HCT116 (cell line): ENCODE measurements around the gene UTS2B. TPM values are rescaled to one million over a fixed set of nuclear protein-coding genes. Genes with fewer than 3 reads are reported as not detected.

Experiments used
- ATAC-seq: fragments of 200-7000 bp; cut with Tn5 transposase; 2 replicates; pipeline ENCODE4 v1.9.1; 2020; ENCODE audit warnings: mild to moderate bottlenecking, moderate library complexity
- BruUV-seq: library from RNA; stranded (reverse); fragments of 400-500 nt; replicated peaks from 2 replicates; lab custom pipeline; 2021; lab: Mats Ljungman, UMichigan
- CTCF ChIA-PET: fragments of 300-600 bp; sonication (Branson Sonifier 250); formaldehyde crosslinking; loops from one replicate; lab custom pipeline; 2021; ENCODE audit warnings: antibody characterized with exemption; lab: Charles Lee
- POLR2A ChIA-PET: fragments of 300-600, 350-600 bp; sonication (Branson Sonifier 250); formaldehyde crosslinking; loops from one replicate; lab custom pipeline; 2021; ENCODE audit warnings: antibody characterized with exemption; lab: Charles Lee
- RAD21 ChIA-PET, 2 experiments: fragments of 300-600 bp; sonication (Branson Sonifier 250); formaldehyde crosslinking; loops; one replicate each; lab custom pipeline; 2023; ENCODE audit warnings: low total read pairs in 2 of 2; ENCODE audit not compliant: uncharacterized antibody in 2 of 2, unreplicated experiment in 2 of 2, low non-redundant PET in 1 of 2; lab: Charles Lee
- DNase-seq: peaks from one replicate; pipeline ENCODE4 v3.0.0-alpha.2; 2010; ENCODE audit warnings: low read depth, low spot score
- H2AFZ ChIP-seq: fragments of 200-600 bp; shearing (Covaris generic), sonication (generic); 2 replicates; pipeline ENCODE4 v1.6.1; 2017; ENCODE audit warnings: low read depth, mixed run types, mixed read lengths, antibody characterized with exemption, low read length; ENCODE audit not compliant: poor library complexity, severe bottlenecking
- H3K27ac ChIP-seq: 2 replicates; pipeline ENCODE4 v1.5.1; 2012; ENCODE audit warnings: low read depth, low read length
- H3K27me3 ChIP-seq: fragments of 200-600 bp; sonication (generic); 2 replicates; pipeline ENCODE4 v1.6.1; 2016; ENCODE audit warnings: mixed run types, low read length, mixed read lengths; ENCODE audit not compliant: insufficient read depth
- H3K36me3 ChIP-seq, 2 experiments: fragments of 200-500 bp in 1 of 2; fragments of 200-600 bp in 1 of 2; sonication (Bioruptor generic) in 1 of 2; sonication (generic) in 1 of 2; 2 replicates each; pipeline versions ENCODE4 v1.5.1 to v1.6.1; 2014 to 2016; ENCODE audit warnings: low read length in 2 of 2, inconsistent platforms in 1 of 2, mixed read lengths in 1 of 2, mixed run types in 1 of 2; ENCODE audit not compliant: insufficient read depth in 2 of 2, control insufficient read depth in 1 of 2
- H3K4me1 ChIP-seq, 2 experiments: fragments of 200-600 bp in 1 of 2; sonication (generic) in 1 of 2; 2 replicates each; pipeline versions ENCODE4 v1.5.1 to v1.6.1; 2012 to 2017; ENCODE audit warnings: low read length in 2 of 2, inconsistent platforms in 1 of 2, mild to moderate bottlenecking in 1 of 2, mixed read lengths in 1 of 2, mixed run types in 1 of 2, moderate library complexity in 1 of 2; ENCODE audit not compliant: insufficient read depth in 2 of 2, control insufficient read depth in 1 of 2
- H3K4me2 ChIP-seq: fragments of 200-600 bp; sonication (generic); 2 replicates; pipeline ENCODE4 v1.6.1; 2017; ENCODE audit warnings: mixed run types, low read length, mixed read lengths
- H3K4me3 ChIP-seq, 2 experiments: fragments of 200-600 bp in 1 of 2; sonication (generic) in 1 of 2; replicated peaks in 1 of 2; 2 replicates each; pipeline ENCODE4 v1.5.1; 2011 to 2016; ENCODE audit warnings: low read length in 2 of 2, control low read depth in 1 of 2, low read depth in 1 of 2, mild to moderate bottlenecking in 1 of 2, mixed read lengths in 1 of 2, mixed run types in 1 of 2
- H3K79me2 ChIP-seq: fragments of 200-600 bp; sonication (generic); 2 replicates; pipeline ENCODE4 v1.6.1; 2017; ENCODE audit warnings: mild to moderate bottlenecking, mixed run types, low read length, moderate library complexity, mixed read lengths; ENCODE audit not compliant: insufficient read depth
- H3K9ac ChIP-seq: fragments of 200-600 bp; sonication (generic); 2 replicates; pipeline ENCODE4 v1.6.1; 2016; ENCODE audit warnings: low read length, mixed read lengths
- H3K9me2 ChIP-seq: fragments of 200-600 bp; sonication (generic), shearing (Covaris generic); 2 replicates; pipeline ENCODE4 v1.6.1; 2017; ENCODE audit warnings: mixed run types, mild to moderate bottlenecking, moderate library complexity; ENCODE audit not compliant: insufficient read depth
- H3K9me3 ChIP-seq, 2 experiments: fragments of 200-500 bp in 1 of 2; fragments of 200-600 bp in 1 of 2; sonication (Bioruptor generic) in 1 of 2; sonication (generic) in 1 of 2; 2 replicates each; pipeline ENCODE4 v1.6.1; 2014 to 2017; ENCODE audit warnings: low read length in 2 of 2, mixed read lengths in 2 of 2, inconsistent platforms in 1 of 2, low read depth in 1 of 2, mild to moderate bottlenecking in 1 of 2, mixed run types in 1 of 2, moderate library complexity in 1 of 2; ENCODE audit not compliant: control insufficient read depth in 1 of 2, insufficient read depth in 1 of 2
- H4K20me1 ChIP-seq: fragments of 200-600 bp; sonication (generic), shearing (Covaris generic); 2 replicates; pipeline ENCODE4 v1.6.1; 2017; ENCODE audit warnings: mixed run types, mild to moderate bottlenecking, moderate library complexity; ENCODE audit not compliant: insufficient read depth
- CEBPB ChIP-seq: IDR thresholded peaks from 2 replicates; pipeline ENCODE4 v1.6.1; 2012; ENCODE audit warnings: low read depth
- EGR1 ChIP-seq: IDR thresholded peaks from 2 replicates; pipeline ENCODE4 v1.6.1; 2012; ENCODE audit warnings: low read depth
- EZH2 ChIP-seq: fragments of 200-600 bp; sonication (generic); IDR thresholded peaks from 2 replicates; pipeline ENCODE4 v1.6.1; 2017; ENCODE audit warnings: antibody characterized with exemption, mixed run types
- FOSL1 ChIP-seq: IDR thresholded peaks from 2 replicates; pipeline ENCODE4 v1.6.1; 2012; ENCODE audit warnings: low read depth
- MAX ChIP-seq: IDR thresholded peaks from 2 replicates; pipeline ENCODE4 v1.6.1; 2012
- POLR2A ChIP-seq: IDR thresholded peaks from 2 replicates; pipeline ENCODE4 v1.7.0; 2011; ENCODE audit warnings: borderline replicate concordance; ENCODE audit not compliant: insufficient read depth, insufficient read length; ENCODE audit errors: extremely low read depth
- POLR2AphosphoS5 ChIP-seq: IDR thresholded peaks from 2 replicates; pipeline ENCODE4 v1.6.1; 2011; ENCODE audit warnings: mild to moderate bottlenecking, low read depth, low read length, moderate library complexity
- RAD21 ChIP-seq: IDR thresholded peaks from 2 replicates; pipeline ENCODE4 v1.6.1; 2012; ENCODE audit warnings: low read depth, mild to moderate bottlenecking
- REST ChIP-seq: IDR thresholded peaks from 2 replicates; pipeline ENCODE4 v1.6.1; 2012; ENCODE audit warnings: low read depth
- SP1 ChIP-seq: IDR thresholded peaks from 2 replicates; pipeline ENCODE4 v1.6.1; 2012; ENCODE audit warnings: low read depth
- ZNF274 ChIP-seq: fragments of 200-500 bp; sonication (Bioruptor generic); IDR thresholded peaks from 2 replicates; pipeline ENCODE4 v1.6.1; 2014; ENCODE audit warnings: mild to moderate bottlenecking, low read depth, low read length, inconsistent platforms
- intact Hi-C: fragments of 100-400 bp; cut with micrococcal nuclease; formaldehyde crosslinking; loops from 2 replicates; pipeline ENCODE4 v1.10.0; 2022
- total RNA-seq: library from RNA; stranded (reverse); gene quantifications from one replicate; pipeline ENCODE4 v1.2.1, GENCODE V29; 2021; ENCODE audit not compliant: unreplicated experiment
- TF ChIP-seq, protein P1 (sequence below), 3 experiments: fragments of 200-600 bp in 1 of 3; sonication (generic) in 1 of 3; IDR thresholded peaks in 2 of 3; conservative IDR thresholded peaks in 1 of 3; 2 replicates each; pipeline ENCODE4 v1.5.1; 2012 to 2017; ENCODE audit warnings: low read depth in 2 of 3, low read length in 2 of 3, antibody characterized with exemption in 1 of 3, borderline replicate concordance in 1 of 3, control low read depth in 1 of 3, mild to moderate bottlenecking in 1 of 3, mixed read lengths in 1 of 3, mixed run types in 1 of 3, moderate library complexity in 1 of 3; ENCODE audit not compliant: insufficient read depth in 1 of 3

The UTS2B gene
- total RNA-seq, 1 experiment from 2014 or later = 0.59 TPM

DNA sequence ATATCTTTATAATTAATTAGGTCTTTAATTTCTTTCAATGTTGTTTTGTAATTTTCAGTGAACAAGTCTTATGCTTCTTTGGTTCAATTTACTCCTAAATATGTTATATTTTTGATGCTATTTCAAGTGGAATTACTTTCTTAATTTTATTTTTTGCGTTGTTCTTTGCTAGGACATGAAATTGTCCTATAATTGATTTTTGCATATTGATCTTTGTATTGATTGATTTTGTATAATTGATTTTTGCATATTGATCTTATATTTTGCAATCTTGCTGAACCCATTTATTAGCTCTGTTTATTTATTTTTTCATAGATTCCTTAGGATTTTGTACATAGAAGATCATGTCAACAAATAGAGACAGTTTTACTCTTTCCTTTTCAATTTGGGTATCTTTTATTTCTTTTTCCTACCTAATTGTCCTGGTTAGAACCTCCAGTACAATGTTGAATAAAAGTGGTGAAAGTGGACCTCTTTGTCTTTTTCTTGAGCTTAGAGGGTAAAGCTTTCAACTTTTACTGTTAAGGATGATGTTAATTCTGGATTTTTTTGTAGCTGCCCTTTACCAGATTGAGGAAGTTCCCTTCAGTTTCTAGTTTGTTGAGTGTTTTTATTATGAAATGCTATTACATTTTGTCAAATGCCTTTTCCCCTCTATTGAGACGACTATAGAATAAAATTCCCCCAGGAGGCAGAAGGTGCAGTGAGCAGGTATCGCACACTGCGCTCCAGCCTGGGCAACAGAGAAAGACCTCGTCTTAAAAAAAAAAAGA, 37.9 kb downstream of the UTS2B start:
- H3K4me1 ChIP-seq = no peaks in the 10 kb centered on the region
- H3K9ac ChIP-seq = no peak overlapping the region
- ChIA-PET POLR2A (no interaction called here), CTCF (interaction anchor here (0.6 kb wide), 1 partner anchor 16 kb away, joined by 3 read pairs; no protein-coding TSS in a partner anchor), RAD21 (no interaction called here)
- no peaks in the 10 kb centered on the region for H3K79me2 ChIP-seq
- BruUV-seq = no TSS peak
- no peak overlapping the region for H2AFZ ChIP-seq
- H3K4me2 ChIP-seq = no peak overlapping the region
- no peak for ATAC-seq
- intact Hi-C loops = no loop called here
- no peaks in the 10 kb centered on the region for H3K27me3 ChIP-seq
- no peak for DNase-seq
- H3K4me3 ChIP-seq = no peak overlapping the region
- TF ChIP-seq, protein P1, sequence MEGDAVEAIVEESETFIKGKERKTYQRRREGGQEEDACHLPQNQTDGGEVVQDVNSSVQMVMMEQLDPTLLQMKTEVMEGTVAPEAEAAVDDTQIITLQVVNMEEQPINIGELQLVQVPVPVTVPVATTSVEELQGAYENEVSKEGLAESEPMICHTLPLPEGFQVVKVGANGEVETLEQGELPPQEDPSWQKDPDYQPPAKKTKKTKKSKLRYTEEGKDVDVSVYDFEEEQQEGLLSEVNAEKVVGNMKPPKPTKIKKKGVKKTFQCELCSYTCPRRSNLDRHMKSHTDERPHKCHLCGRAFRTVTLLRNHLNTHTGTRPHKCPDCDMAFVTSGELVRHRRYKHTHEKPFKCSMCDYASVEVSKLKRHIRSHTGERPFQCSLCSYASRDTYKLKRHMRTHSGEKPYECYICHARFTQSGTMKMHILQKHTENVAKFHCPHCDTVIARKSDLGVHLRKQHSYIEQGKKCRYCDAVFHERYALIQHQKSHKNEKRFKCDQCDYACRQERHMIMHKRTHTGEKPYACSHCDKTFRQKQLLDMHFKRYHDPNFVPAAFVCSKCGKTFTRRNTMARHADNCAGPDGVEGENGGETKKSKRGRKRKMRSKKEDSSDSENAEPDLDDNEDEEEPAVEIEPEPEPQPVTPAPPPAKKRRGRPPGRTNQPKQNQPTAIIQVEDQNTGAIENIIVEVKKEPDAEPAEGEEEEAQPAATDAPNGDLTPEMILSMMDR (IDR thresholded peaks at IDR 0.05 in 2 of 3, conservative IDR thresholded peaks at IDR 0.05 in 1 of 3; ENCODE audit: borderline replicate concordance in 1 of 3, insufficient read depth in 1 of 3, low read depth in 2 of 3, low read length in 2 of 3) = no peak
- no peak for TF ChIP-seq RAD21
- no peak for TF ChIP-seq POLR2A
- TF ChIP-seq SP1 = no peak
- no peak for TF ChIP-seq POLR2AphosphoS5
- TF ChIP-seq CEBPB = no peak
- TF ChIP-seq ZNF274 = no peak
- no peak for TF ChIP-seq MAX
- TF ChIP-seq FOSL1 = no peak
- no peak for TF ChIP-seq REST
- TF ChIP-seq EZH2 = no peak
- no peak for TF ChIP-seq EGR1
- no peaks in the 10 kb centered on the region for H4K20me1 ChIP-seq
- H3K9me2 ChIP-seq = no peaks in the 10 kb centered on the region
- H3K36me3 ChIP-seq = no peaks in the 10 kb centered on the region
- no peaks in the 10 kb centered on the region for H3K9me3 ChIP-seq
- no peak overlapping the region for H3K27ac ChIP-seq
